GM18951 (cell line): ENCODE results near the gene ITFG2.

Source experiments
- POLR2A ChIP-seq: IDR thresholded peaks from 4 replicates; pipeline ENCODE4 v1.6.1; 2011; ENCODE audit warnings: mild to moderate bottlenecking; ENCODE audit not compliant: insufficient read length, insufficient read depth; ENCODE audit errors: extremely low read depth
- in situ Hi-C: fragments of 300-500 bp; cut with MboI; formaldehyde crosslinking; loops from one replicate; pipeline ENCODE4 v1.12.0; 2022; ENCODE audit warnings: low sequenced_read_pairs, mixed read lengths, inconsistent platforms; ENCODE audit not compliant: unreplicated experiment

The ITFG2 gene

GRCh38 chr12:2803635-2804392 lies 8.7 kb upstream of the ITFG2 start:
- TF ChIP-seq POLR2A: no peak
- in situ Hi-C loops: no loop called here

GRCh38 chr12:2804393-2805142 lies 7.9 kb upstream of the ITFG2 start:
- TF ChIP-seq POLR2A: no peak
- in situ Hi-C loops: no loop called here

DNA sequence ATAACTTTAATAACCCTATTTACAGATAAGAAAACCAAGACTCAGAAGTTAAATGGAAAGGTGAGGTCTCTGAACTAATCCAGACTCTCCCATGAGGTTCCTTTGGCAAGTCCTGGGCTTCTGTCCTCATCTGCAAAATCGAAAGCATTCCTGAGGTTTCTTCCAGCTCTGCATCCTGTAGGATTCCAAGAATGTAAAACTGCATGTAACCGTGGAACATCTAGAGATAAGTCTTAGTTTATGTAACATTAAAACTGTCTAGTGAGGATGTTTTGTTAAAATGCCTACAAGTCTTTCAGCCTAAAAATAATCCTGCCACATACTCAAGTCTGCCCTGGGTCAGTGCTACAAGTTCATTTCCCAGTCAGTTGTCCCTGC lies 7.3 kb upstream of the ITFG2 start:
- no peak for TF ChIP-seq POLR2A
- in situ Hi-C loops: no loop called here

DNA sequence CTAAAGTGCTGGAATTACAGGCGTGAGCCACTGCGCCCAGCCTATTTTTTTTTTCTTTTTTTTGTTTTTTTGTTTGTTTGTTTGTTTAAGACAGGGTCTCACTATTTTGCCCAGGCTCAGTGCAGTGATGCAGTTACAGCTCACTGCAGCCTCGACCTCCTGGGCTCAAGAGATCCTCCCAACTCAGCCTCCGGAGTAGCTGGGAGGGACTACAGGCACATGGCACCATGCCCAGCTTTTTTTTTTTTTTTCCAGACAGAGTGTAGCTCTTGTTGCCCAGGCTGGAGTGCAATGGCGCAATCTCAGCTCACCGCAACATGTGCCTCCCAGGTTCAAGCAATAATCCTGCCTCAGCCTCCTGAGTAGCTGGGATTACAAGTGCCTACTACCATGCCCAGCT lies 5.8 kb upstream of the ITFG2 start:
- in situ Hi-C loops: no loop called here
- no peak for TF ChIP-seq POLR2A

GRCh38 chr12:2811801-2812200 lies 667 bp upstream of the ITFG2 start:
- no peak for TF ChIP-seq POLR2A
- in situ Hi-C loops: no loop called here

- in situ Hi-C loops: no loop called here
- no peak for TF ChIP-seq POLR2A
These were observed 1.0 kb downstream of the ITFG2 start for GRCh38 chr12:2813214-2814185.

DNA sequence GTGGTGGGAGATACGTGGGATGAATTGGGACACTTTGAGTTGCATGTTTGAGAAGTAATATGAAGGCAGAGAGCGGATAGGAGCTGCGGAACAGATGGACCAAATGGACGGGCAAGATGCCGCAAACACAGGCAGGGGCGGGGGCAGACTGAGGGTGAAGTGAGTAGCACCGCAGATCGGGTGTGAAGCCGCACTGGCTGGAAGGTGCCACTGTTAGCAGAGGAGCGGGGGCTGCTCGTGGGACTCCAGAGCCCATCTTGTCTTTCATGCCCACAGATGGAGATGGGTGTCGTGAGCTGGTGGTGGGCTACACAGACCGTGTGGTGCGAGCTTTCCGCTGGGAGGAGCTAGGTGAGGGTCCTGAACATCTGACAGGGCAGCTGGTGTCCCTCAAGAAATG lies 7.3 kb downstream of the ITFG2 start:
- no peak for TF ChIP-seq POLR2A
- in situ Hi-C loops: no loop called here

DNA sequence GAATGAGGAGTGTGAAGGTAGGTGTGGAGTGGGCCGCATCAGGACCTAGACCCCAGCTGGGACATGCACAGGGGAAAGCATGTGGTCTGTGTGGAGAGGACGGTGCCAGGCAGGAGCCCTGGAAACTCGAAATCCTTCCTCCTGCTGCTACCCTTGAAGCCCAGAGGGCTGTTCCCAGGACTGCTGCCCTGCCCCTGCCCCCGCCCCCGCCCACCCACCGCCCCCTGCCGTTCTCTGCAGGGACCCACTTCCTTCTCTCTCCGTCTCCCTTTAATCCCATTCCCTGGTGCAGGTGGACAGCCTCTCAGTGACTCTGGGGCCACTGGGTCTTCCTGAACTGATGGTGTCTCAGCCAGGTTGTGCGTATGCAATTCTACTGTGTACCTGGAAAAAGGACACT lies 8.0 kb downstream of the ITFG2 start:
- TF ChIP-seq POLR2A: no peak
- in situ Hi-C loops: no loop called here

- in situ Hi-C loops: no loop called here
These were observed 11.0 kb downstream of the ITFG2 start for GRCh38 chr12:2823483-2823882.

GRCh38 chr12:2824541-2824940 lies 12.1 kb downstream of the ITFG2 start:
- in situ Hi-C loops: no loop called here
- no peak for TF ChIP-seq POLR2A

More at GRCh38 chr12:2823483-2823882, 11.0 kb downstream of the ITFG2 start:
- TF ChIP-seq POLR2A: no peak

GRCh38 chr12:2825132-2825531 lies 12.7 kb downstream of the ITFG2 start:
- in situ Hi-C loops: no loop called here
- no peak for TF ChIP-seq POLR2A

- in situ Hi-C loops: no loop called here
These were observed 13.6 kb downstream of the ITFG2 start for GRCh38 chr12:2826036-2826435.

DNA sequence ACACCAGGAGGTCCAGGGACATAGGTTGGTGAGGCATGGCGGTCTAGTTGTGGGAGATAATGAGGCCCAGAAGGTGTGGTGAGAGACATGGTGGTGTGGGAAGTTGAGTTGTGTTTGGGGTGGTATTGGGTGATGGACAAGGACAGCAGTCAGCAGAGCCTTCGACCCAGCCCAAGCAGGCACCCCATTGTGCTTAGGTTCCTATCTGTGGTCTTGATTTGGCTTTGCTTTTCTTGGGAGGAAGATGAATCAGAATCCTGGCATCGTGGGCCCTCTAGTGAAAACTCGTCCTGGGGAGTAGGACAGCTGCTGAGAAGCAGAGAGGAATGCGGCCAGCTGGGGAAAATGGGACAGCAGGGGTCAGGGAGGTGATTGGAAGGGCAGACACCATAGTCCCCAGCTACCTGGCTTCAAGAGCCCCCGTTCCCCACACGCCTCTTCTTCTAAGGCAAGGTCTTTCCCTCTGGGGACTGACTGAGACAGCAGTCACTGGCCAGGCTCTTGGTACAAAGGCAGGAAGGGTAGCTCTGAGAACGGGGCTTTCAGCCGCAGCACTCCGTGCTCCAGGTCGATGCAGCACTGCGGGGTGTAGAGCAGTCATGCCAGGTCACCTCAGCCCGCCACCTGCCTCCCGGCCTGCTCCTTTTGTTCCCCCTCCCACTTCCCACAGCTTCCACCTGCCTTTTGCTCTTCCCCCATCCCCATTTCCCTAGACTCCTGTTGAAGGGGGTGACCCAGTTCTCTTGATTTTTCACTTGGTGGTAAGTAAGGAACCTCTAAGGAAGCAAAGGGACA lies 14.4 kb downstream of the ITFG2 start:
- no peak for TF ChIP-seq POLR2A
- in situ Hi-C loops: no loop called here

More at GRCh38 chr12:2826036-2826435, 13.6 kb downstream of the ITFG2 start:
- no peak for TF ChIP-seq POLR2A

GRCh38 chr12:2829275-2829674 lies 16.8 kb downstream of the ITFG2 start:
- in situ Hi-C loops: no loop called here
- TF ChIP-seq POLR2A: no peak
